Astrocyte (in vitro differentiated cells and primary cell): ENCODE data around the gene KRT74.

Source experiments
- EZH2 ChIP-seq: IDR thresholded peaks from 2 replicates; pipeline ENCODE4 v1.6.1; 2012; ENCODE audit warnings: mild to moderate bottlenecking, low read length, inconsistent platforms; ENCODE audit not compliant: insufficient read depth
- TF ChIP-seq, protein P1 (sequence below): IDR thresholded peaks from 2 replicates; pipeline ENCODE4 v1.5.1; 2011; ENCODE audit warnings: low read depth, mild to moderate bottlenecking, inconsistent platforms, low read length, moderate library complexity; ENCODE audit not compliant: insufficient read depth

DNA sequence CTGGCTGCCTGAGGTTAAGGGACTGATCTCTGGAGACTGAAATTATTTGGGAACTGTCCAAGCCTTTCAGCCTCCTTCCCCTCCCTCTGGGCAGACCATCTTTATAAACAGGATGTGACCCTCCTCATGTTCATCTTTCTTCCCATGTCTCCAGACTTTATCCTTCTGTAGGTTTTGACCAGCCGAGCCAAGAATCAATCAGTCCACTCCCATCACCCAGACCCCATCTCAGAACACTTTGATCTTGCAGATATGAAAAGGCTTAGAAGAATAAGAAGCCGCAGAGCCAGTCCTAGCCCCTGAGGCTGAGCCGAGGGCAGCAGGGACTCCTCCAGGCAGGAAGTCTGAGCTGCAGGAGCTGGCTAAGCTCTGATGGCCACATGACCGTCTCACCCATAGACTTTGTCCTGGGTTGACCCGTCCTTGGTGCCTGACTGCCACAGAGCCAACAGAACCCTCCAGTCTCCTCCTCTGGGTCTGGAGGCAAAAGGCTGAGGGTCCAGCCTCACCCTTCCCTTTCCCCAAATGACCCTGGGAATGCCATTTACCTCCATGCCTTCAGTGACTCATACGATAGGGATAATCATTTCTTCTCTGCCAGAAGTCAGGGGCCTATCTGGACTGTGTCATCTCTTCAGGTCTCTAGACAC is 22.3 kb downstream of the KRT74 start:
- TF ChIP-seq, protein P1, sequence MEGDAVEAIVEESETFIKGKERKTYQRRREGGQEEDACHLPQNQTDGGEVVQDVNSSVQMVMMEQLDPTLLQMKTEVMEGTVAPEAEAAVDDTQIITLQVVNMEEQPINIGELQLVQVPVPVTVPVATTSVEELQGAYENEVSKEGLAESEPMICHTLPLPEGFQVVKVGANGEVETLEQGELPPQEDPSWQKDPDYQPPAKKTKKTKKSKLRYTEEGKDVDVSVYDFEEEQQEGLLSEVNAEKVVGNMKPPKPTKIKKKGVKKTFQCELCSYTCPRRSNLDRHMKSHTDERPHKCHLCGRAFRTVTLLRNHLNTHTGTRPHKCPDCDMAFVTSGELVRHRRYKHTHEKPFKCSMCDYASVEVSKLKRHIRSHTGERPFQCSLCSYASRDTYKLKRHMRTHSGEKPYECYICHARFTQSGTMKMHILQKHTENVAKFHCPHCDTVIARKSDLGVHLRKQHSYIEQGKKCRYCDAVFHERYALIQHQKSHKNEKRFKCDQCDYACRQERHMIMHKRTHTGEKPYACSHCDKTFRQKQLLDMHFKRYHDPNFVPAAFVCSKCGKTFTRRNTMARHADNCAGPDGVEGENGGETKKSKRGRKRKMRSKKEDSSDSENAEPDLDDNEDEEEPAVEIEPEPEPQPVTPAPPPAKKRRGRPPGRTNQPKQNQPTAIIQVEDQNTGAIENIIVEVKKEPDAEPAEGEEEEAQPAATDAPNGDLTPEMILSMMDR = no peak
- no peak for TF ChIP-seq EZH2
